Progenitor cell of endocrine pancreas (in vitro differentiated cells): ENCODE data around the gene CD3G. TPM values are rescaled to one million over a fixed set of nuclear protein-coding genes. Genes with fewer than 3 reads are reported as not detected.

Source experiments
- DNase-seq: peaks from one replicate; pipeline ENCODE4 v3.0.0; 2021; ENCODE audit warnings: low spot score; ENCODE audit not compliant: unreplicated experiment
- H3K27ac Mint-ChIP-seq: 2 replicates; pipeline ENCODE4 v1.8.0; 2021; ENCODE audit warnings: mild to moderate bottlenecking, moderate library complexity, mixed read lengths
- H3K27me3 Mint-ChIP-seq: 2 replicates; pipeline ENCODE4 v1.8.0; 2021; ENCODE audit warnings: mixed read lengths
- H3K36me3 Mint-ChIP-seq: 2 replicates; pipeline ENCODE4 v1.8.0; 2022; ENCODE audit warnings: mixed read lengths; ENCODE audit not compliant: insufficient read depth
- H3K4me1 Mint-ChIP-seq: 2 replicates; pipeline ENCODE4 v1.8.0; 2021; ENCODE audit warnings: low read depth, mixed read lengths
- H3K4me3 Mint-ChIP-seq: 2 replicates; pipeline ENCODE4 v1.8.0; 2021; ENCODE audit warnings: low read depth, mild to moderate bottlenecking, moderate library complexity, mixed read lengths
- H3K9me3 Mint-ChIP-seq: 2 replicates; pipeline ENCODE4 v1.8.0; 2021; ENCODE audit warnings: low read depth, mixed read lengths
- CTCF ChIP-seq: fragments of 200-600 bp; sonication (generic); IDR thresholded peaks from one replicate; pipeline ENCODE4 v1.5.0; 2021; ENCODE audit warnings: antibody characterized with exemption, mild to moderate bottlenecking; ENCODE audit not compliant: unreplicated experiment
- total RNA-seq: library from RNA; stranded (reverse); gene quantifications from 2 replicates; pipeline ENCODE4 v1.2.1, GENCODE V29; 2021

Gene CD3G
- total RNA-seq, 1 donor from 2014 or later: not detected

GRCh38 chr11:118322721-118323120 lies 21.4 kb upstream of the CD3G start:
- peaks cover 10% of the 10 kb centered on the region for H3K4me1 Mint-ChIP-seq
- H3K27me3 Mint-ChIP-seq: peaks cover 9% of the 10 kb centered on the region
- no peak overlapping the region for H3K4me3 Mint-ChIP-seq
- H3K27ac Mint-ChIP-seq: no peak overlapping the region
- H3K36me3 Mint-ChIP-seq: no peaks in the 10 kb centered on the region
- no peak for DNase-seq
- no peak for TF ChIP-seq CTCF
- peaks cover 2% of the 10 kb centered on the region for H3K9me3 Mint-ChIP-seq

DNA sequence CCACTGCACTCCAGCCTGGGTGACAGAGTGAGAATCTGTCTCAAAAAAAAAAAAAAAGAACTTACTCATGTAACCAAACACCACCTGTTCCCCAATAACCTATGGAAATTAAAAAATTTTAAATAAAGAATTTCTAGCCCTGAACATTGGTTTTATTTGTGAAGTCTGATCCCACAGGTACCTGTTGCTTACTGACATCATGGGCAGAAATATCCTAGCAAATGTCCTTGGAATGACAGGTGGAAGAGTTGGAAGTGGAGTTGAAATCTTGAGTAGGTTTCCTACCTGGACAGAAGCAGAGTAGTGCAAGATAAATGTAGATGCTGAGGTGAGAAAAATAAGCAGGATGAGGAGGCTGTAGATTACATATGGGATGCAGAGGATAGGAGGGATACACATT lies 18.9 kb upstream of the CD3G start:
- H3K9me3 Mint-ChIP-seq: peaks cover 10% of the 10 kb centered on the region
- H3K4me3 Mint-ChIP-seq: no peak overlapping the region
- H3K4me1 Mint-ChIP-seq: peaks cover 12% of the 10 kb centered on the region
- DNase-seq: no peak
- no peaks in the 10 kb centered on the region for H3K27me3 Mint-ChIP-seq
- H3K27ac Mint-ChIP-seq: no peak overlapping the region
- peaks cover 2% of the 10 kb centered on the region for H3K36me3 Mint-ChIP-seq
- no peak for TF ChIP-seq CTCF

- Mint-ChIP-seq H3K4me3 (no peak overlapping the region), H3K36me3 (peaks cover 2% of the 10 kb centered on the region), H3K27ac (no peak overlapping the region), H3K4me1 (peaks cover 1% of the 10 kb centered on the region), H3K9me3 (peaks cover 8% of the 10 kb centered on the region), H3K27me3 (no peaks in the 10 kb centered on the region)
- DNase-seq: no peak
- no peak for TF ChIP-seq CTCF
Observed at GRCh38 chr11:118328745-118329144, 15.4 kb upstream of the CD3G start.

GRCh38 chr11:118334745-118335144 lies 9.4 kb upstream of the CD3G start:
- no peak for TF ChIP-seq CTCF
- H3K4me1 Mint-ChIP-seq: no peaks in the 10 kb centered on the region
- H3K36me3 Mint-ChIP-seq: no peaks in the 10 kb centered on the region
- no peaks in the 10 kb centered on the region for H3K27me3 Mint-ChIP-seq
- no peak overlapping the region for H3K27ac Mint-ChIP-seq
- H3K9me3 Mint-ChIP-seq: no peaks in the 10 kb centered on the region
- H3K4me3 Mint-ChIP-seq: no peak overlapping the region
- no peak for DNase-seq

DNA sequence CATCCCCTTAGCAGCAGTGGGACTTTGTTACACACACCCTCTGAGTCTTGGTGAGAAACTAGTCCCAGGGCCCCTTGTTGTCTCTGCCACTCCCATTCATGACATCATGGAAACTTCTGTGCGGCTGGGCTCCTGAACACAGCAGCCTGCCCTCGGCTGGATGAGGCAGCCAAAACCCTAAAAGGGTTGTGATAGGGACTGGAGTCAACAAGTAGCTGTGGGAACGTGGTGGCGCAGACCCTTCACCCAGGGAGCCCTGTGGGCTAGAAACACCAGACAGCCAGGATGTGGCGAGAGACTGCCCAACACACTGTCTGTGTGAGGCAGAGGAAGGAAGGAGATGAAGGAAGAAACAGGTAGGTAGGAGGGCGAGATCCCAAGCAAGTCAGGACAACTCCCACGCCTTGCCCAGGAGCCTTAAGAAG lies 5.5 kb upstream of the CD3G start:
- no peaks in the 10 kb centered on the region for H3K36me3 Mint-ChIP-seq
- peaks cover 6% of the 10 kb centered on the region for H3K27me3 Mint-ChIP-seq
- H3K4me1 Mint-ChIP-seq: no peaks in the 10 kb centered on the region
- peak overlapping the region; percentile 1 for H3K27ac Mint-ChIP-seq
- H3K4me3 Mint-ChIP-seq: no peak overlapping the region
- H3K9me3 Mint-ChIP-seq: no peaks in the 10 kb centered on the region
- no peak for TF ChIP-seq CTCF
- DNase-seq: no peak
